Activated T-cell treated with anti-CD3 and anti-CD28 coated beads for 24 hours (primary cell): ENCODE data around the gene GDPD5.

ENCODE experiments used
- DNase-seq: peaks from one replicate; pipeline ENCODE4 v3.0.0-alpha.2; 2020; ENCODE audit warnings: low read depth

GDPD5 gene

GRCh38 chr11:75492181-75492820 is 33.4 kb downstream of the GDPD5 start:
- DNase-seq: peak; percentile 40

- DNase-seq: no peak
Measured at GRCh38 chr11:75491465-75491864, 34.3 kb downstream of the GDPD5 start.

- no peak for DNase-seq
Measured at GRCh38 chr11:75490221-75491181, 35.2 kb downstream of the GDPD5 start.

GRCh38 chr11:75487365-75487764 is 38.4 kb downstream of the GDPD5 start:
- DNase-seq: no peak

- no peak for DNase-seq
Measured at GRCh38 chr11:75485742-75486141, 40.0 kb downstream of the GDPD5 start.

- DNase-seq: no peak
Measured at GRCh38 chr11:75482931-75483469, 42.7 kb downstream of the GDPD5 start.

GRCh38 chr11:75481922-75482606 is 43.7 kb downstream of the GDPD5 start:
- no peak for DNase-seq

- DNase-seq: no peak
Measured at GRCh38 chr11:75481223-75481921, 44.4 kb downstream of the GDPD5 start.

- no peak for DNase-seq
Measured at GRCh38 chr11:75480185-75481175, 45.3 kb downstream of the GDPD5 start.

- no peak for DNase-seq
Measured at GRCh38 chr11:75479597-75480145, 46.1 kb downstream of the GDPD5 start.

GRCh38 chr11:75478783-75479596 is 46.8 kb downstream of the GDPD5 start:
- no peak for DNase-seq

- DNase-seq: no peak
Measured at GRCh38 chr11:75477614-75477935, 48.2 kb downstream of the GDPD5 start.

GRCh38 chr11:75476739-75477613 is 48.8 kb downstream of the GDPD5 start:
- DNase-seq: no peak

- DNase-seq: no peak
Measured at GRCh38 chr11:75475767-75476650, 49.7 kb downstream of the GDPD5 start.

GRCh38 chr11:75474878-75475766 is 50.6 kb downstream of the GDPD5 start:
- DNase-seq: peak; percentile 45

- DNase-seq: no peak
Measured at GRCh38 chr11:75474240-75474639, 51.5 kb downstream of the GDPD5 start.
